Transverse colon (tissue), 4 donors: ENCODE results near the gene TRIM29. TPM values are rescaled to one million over a fixed set of nuclear protein-coding genes. Genes with fewer than 3 reads are reported as not detected.
"Not testable (repeated sequence)": the region's sequence is repeated elsewhere in the genome, so short reads cannot be mapped to it uniquely, and the experiment has no call there.

Source experiments
- DNase-seq: peaks from one replicate; pipeline ENCODE4 v3.0.0-alpha.2; 2019
- H3K27ac ChIP-seq, 4 donors: fragments of 200-600 bp; sonication (generic); 2 replicates each; pipeline ENCODE4 v1.5.1; 2016 to 2018; ENCODE audit warnings: inconsistent platforms in 4 of 4
- H3K27me3 ChIP-seq: fragments of 200-600 bp; sonication (generic); 2 replicates; pipeline ENCODE4 v1.5.1; 2017; ENCODE audit warnings: inconsistent platforms
- H3K36me3 ChIP-seq, 4 donors: fragments of 200-600 bp; sonication (generic); 2 replicates each; pipeline ENCODE4 v1.5.1; 2017 to 2019; ENCODE audit warnings: inconsistent platforms in 4 of 4
- H3K4me1 ChIP-seq, 4 donors: fragments of 200-600 bp; sonication (generic); 2 replicates each; pipeline ENCODE4 v1.5.1; 2017 to 2020; ENCODE audit warnings: inconsistent platforms in 4 of 4
- H3K4me3 ChIP-seq, 4 donors: fragments of 200-600 bp; sonication (generic); 1 replicate in 1 of 4; 2 replicates in 3 of 4; pipeline versions ENCODE4 v1.5.1 to v1.6.1; 2017 to 2019; ENCODE audit warnings: inconsistent platforms in 4 of 4
- H3K9me3 ChIP-seq, 2 donors: fragments of 200-600 bp; sonication (generic); 2 replicates each; pipeline ENCODE4 v1.5.1; 2017 to 2019; ENCODE audit warnings: inconsistent platforms in 2 of 2
- CTCF ChIP-seq, 5 experiments: fragments of 200-600 bp in 3 of 5; fragments of 450-650 bp in 2 of 5; sonication (generic) in 3 of 5; IDR thresholded peaks; 1 replicate in 2 of 5; 2 replicates in 3 of 5; pipeline ENCODE4 v1.5.1; 2016 to 2017; ENCODE audit warnings: antibody characterized with exemption in 5 of 5, inconsistent platforms in 3 of 5, mild to moderate bottlenecking in 2 of 5, moderate library complexity in 1 of 5
- EP300 ChIP-seq: sonication (generic); formaldehyde crosslinking; IDR thresholded peaks from one replicate; pipeline ENCODE4 v1.6.1; 2017; ENCODE audit warnings: antibody characterized with exemption, low read depth
- POLR2A ChIP-seq: fragments of 450-650 bp; IDR thresholded peaks from one replicate; pipeline ENCODE4 v1.6.1; 2016; ENCODE audit warnings: antibody characterized with exemption, mild to moderate bottlenecking, moderate library complexity
- POLR2AphosphoS5 ChIP-seq, 3 donors: sonication (generic); formaldehyde crosslinking; IDR thresholded peaks; one replicate each; pipeline ENCODE4 v1.6.1; 2016; ENCODE audit warnings: antibody characterized with exemption in 3 of 3
- WGBS, 2 donors: methylation state at CpG; one replicate each; pipeline ENCODE4 v1.1.5; 2018; ENCODE audit warnings: low coverage in 1 of 2; 5-methylcytosine and 5-hydroxymethylcytosine counted together
- in situ Hi-C, 4 donors: fragments of 200-750 bp; cut with MboI; loops; one replicate each; pipeline versions ENCODE4 v1.15.0 to v1.15.1; 2017; ENCODE audit warnings: low sequenced_read_pairs in 3 of 4, low pct_ligation_motif_present in 1 of 4, low pct_unique_long_range_greater_than_20kb in 1 of 4
- intact Hi-C: fragments of 100-400 bp; cut with DNase I; formaldehyde crosslinking; loops from one replicate; pipeline ENCODE4 v1.15.1; 2023; ENCODE audit warnings: low total_unique reads
- total RNA-seq, 4 donors: library from RNA; depleted of rRNA; stranded (reverse); fragments of >200 nt; gene quantifications; one replicate each; pipeline ENCODE4 v1.1.0, GENCODE V29; 2016

Gene TRIM29
- total RNA-seq, 4 donors from 2014 or later: 0.75 to 7.8 (median 4.4) TPM; not detected in 1

DNA sequence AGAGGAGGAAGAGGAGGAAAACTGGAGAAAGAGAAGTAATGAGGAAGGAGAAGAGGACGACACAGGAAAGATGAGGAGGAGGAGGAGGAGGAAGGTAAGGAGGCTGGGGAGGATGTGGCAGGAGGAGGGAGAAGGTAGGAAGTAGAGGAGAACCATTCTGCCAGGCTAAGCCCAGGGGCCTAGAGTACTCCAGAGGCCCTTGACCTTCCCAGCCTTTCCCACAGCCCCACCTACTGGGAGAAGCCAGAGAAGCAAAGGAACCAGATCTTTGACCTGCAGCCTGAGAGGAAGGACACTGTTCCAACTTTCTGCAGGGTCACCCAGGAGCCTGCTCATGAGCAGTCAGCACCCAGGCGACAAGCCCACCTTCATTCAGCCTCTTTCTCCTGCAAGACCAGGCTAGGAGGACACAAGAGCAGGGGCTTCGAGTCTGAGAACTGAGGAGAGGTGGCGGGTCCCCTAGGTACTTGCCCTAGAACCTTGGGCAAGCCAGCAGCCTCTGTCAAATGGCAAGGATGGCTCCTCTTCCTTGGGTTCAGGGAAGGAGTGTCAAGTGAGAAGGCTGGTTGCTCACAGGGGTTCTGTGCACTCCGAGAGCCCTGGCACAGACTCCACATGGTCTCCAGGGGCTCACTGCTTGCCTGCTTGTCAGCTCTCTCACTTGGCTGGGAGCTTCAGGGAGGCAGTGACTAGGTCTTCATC is 45.0 kb upstream of the TRIM29 start:
- WGBS, 2 donors: 44 to 75% methylated on average over 1 to 5 of the region's 5 CpGs
- intact Hi-C loops: no loop called here
- no peaks in the 10 kb centered on the region for H3K27me3 ChIP-seq
- peak overlapping the region; percentile 91 to 92 (median 91) for H3K27ac ChIP-seq
- peaks cover 41 to 64% (median 50%) of the 10 kb centered on the region in 4 donors for H3K4me1 ChIP-seq
- no peaks in the 10 kb centered on the region for H3K36me3 ChIP-seq
- no peaks in the 10 kb centered on the region for H3K9me3 ChIP-seq
- in situ Hi-C loops: no loop called here
- DNase-seq: peak; percentile 78
- H3K4me3 ChIP-seq: no peak overlapping the region
- TF ChIP-seq EP300 (no peak), CTCF (IDR thresholded peaks at IDR 0.05) (peak; percentile 18 to 66 (median 48)), POLR2AphosphoS5 (IDR thresholded peaks at IDR 0.05) (peak in 1 of 3 donors; percentile 31), POLR2A (no peak)

DNA sequence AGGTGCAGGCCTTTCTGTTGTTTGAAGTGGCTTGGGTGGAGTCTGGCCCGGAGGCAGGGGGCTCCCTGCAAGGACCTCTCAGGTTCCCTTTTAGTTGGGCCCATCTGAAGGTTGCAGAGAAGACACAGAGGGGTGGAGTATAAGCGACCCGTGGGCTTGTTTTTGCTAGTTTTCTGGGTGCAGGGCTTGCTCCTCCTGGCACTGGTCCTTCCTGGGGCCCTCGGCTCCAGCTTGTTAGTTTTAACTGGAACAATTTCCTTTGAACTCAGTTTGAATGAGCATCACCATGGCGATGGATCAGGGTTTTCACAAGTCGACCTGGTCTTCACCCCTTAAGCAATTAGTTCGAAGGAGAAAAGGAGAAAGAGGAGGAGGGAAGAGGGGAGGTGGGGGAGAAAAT is 44.5 kb upstream of the TRIM29 start:
- DNase-seq: no peak
- peak overlapping the region in 3 of 4 donors; percentile 91 to 92 (median 91) for H3K27ac ChIP-seq
- intact Hi-C loops (no loop called here), in situ Hi-C loops (no loop called here)
- no peaks in the 10 kb centered on the region for H3K27me3 ChIP-seq
- TF ChIP-seq EP300: no peak
- TF ChIP-seq POLR2A: no peak
- no peak for TF ChIP-seq CTCF (IDR thresholded peaks at IDR 0.05)
- H3K4me3 ChIP-seq: no peak overlapping the region
- no peaks in the 10 kb centered on the region for H3K36me3 ChIP-seq
- 0 to 48% methylated on average over 1 to 7 of the region's 7 CpGs for WGBS, 2 donors
- no peaks in the 10 kb centered on the region for H3K9me3 ChIP-seq
- peaks cover 35 to 58% (median 44%) of the 10 kb centered on the region in 4 donors for H3K4me1 ChIP-seq

DNA sequence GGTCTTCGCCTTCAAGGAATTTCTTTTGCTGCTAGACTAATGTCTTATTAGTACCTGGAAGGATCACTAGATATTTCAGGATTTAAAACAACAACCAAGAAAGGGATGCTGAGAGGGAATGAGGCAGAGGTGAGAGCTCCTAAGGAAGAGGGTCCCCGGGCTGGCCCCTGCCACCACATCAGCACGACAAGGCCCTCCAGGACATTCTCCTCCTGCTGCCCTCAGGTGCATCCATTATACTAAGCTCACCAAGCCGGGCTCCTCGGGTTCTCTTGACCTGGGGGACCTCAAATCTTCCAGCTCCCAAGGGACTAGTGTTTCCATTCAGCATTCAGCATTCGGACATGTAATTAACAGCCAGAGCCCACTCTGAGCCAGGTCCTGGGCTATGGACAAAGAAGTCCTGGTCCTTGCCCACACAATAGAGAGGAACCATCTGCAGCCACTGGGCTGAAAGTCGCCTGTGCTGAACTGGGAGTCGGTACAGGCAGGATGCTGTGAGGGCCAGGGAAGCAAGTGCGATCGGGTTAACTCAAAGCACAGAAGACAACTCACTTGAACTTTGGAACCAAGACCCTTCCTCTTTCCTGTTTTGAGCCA is 43.6 kb upstream of the TRIM29 start:
- Histone ChIP-seq H3K4me1 (peaks cover 26 to 49% (median 35%) of the 10 kb centered on the region in 4 donors), H3K27ac (no peak overlapping the region), H3K4me3 (no peak overlapping the region), H3K9me3 (no peaks in the 10 kb centered on the region), H3K27me3 (no peaks in the 10 kb centered on the region), H3K36me3 (no peaks in the 10 kb centered on the region)
- TF ChIP-seq POLR2AphosphoS5 (IDR thresholded peaks at IDR 0.05): no peak
- no peak for TF ChIP-seq CTCF (IDR thresholded peaks at IDR 0.05)
- intact Hi-C loops: no loop called here
- WGBS, 2 donors: 90% methylated on average over 10 of the region's 10 CpGs; no CpG with 5 or more reads in 1 of the 2 donors
- in situ Hi-C loops: no loop called here
- no peak for DNase-seq

DNA sequence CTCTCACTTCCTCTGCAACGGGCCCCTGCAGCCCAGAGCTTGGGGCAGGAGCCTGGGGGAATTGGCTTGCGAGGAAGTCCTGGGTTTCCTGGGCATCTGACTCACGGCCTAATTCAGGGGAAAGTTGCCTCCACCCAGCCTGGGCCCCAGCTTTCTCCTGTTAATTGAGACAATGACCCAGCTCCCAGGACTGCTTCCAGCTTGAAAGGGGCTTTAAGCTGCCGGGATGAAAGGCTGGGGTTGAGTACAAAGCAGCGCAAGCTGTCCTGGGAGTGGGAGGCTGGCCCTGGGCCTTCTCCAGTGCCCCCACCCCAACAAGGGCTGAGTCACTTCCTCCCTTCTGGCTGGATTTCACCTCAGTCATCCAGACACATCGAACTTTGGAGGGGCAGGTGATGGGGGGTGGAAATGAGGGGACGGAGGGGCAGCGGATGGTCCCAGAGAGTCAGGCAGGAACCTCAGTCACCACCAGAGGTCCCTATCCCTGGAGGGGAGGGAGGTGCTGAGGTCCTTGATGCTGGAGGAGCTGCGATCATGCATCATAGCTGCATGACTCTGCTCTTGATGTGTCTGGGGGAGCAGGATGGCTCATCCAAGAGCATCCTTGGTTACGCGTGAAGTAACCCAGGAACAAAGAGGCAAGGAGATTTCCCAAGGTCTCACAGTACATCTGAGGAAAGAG is 42.8 kb upstream of the TRIM29 start:
- intact Hi-C loops: no loop called here
- Histone ChIP-seq H3K4me3 (no peak overlapping the region), H3K36me3 (no peaks in the 10 kb centered on the region), H3K4me1 (peaks cover 18 to 41% (median 27%) of the 10 kb centered on the region in 4 donors), H3K27me3 (no peaks in the 10 kb centered on the region), H3K27ac (peak overlapping the region in 1 of 4 donors; percentile 26), H3K9me3 (no peaks in the 10 kb centered on the region)
- 76% methylated on average over 11 of the region's 11 CpGs; no CpG with 5 or more reads in 1 of the 2 donors for WGBS, 2 donors
- no peak for DNase-seq
- in situ Hi-C loops: no loop called here
- TF ChIP-seq POLR2AphosphoS5 (IDR thresholded peaks at IDR 0.05) (no peak), POLR2A (no peak), CTCF (IDR thresholded peaks at IDR 0.05) (peak in 1 of 5 experiments; percentile 8), EP300 (no peak)

- in situ Hi-C loops, H3K27ac ChIP-seq, intact Hi-C loops, H3K27me3 ChIP-seq, H3K4me3 ChIP-seq, H3K9me3 ChIP-seq, H3K36me3 ChIP-seq, DNase-seq: not testable (repeated sequence)
- 90 to 92% methylated on average over 6 of the region's 6 CpGs for WGBS, 2 donors
- peaks cover 17 to 35% (median 24%) of the 10 kb centered on the region in 4 donors for H3K4me1 ChIP-seq
These were observed 42.1 kb upstream of the TRIM29 start for GRCh38 chr11:120180063-120180462.
